GM12891 (cell line): ENCODE data around the gene GPC3.

ENCODE experiments used
- POLR2A ChIP-seq: IDR thresholded peaks from 2 replicates; pipeline ENCODE4 v1.6.1; 2011; ENCODE audit warnings: low read depth, low read length, control low read depth
- POLR2AphosphoS5 ChIP-seq: IDR thresholded peaks from 2 replicates; pipeline ENCODE4 v1.6.1; 2011; ENCODE audit warnings: low read depth, low read length, control low read depth
- POU2F2 ChIP-seq: IDR thresholded peaks from 2 replicates; pipeline ENCODE4 v1.6.1; 2011; ENCODE audit warnings: low read depth, mild to moderate bottlenecking, control low read depth, low read length, moderate library complexity
- SPI1 ChIP-seq: IDR thresholded peaks from 2 replicates; pipeline ENCODE4 v1.6.1; 2011; ENCODE audit warnings: low read depth, low read length, control low read depth
- TAF1 ChIP-seq: IDR thresholded peaks from 2 replicates; pipeline ENCODE4 v1.6.1; 2011; ENCODE audit warnings: low read depth, low read length, control low read depth

DNA sequence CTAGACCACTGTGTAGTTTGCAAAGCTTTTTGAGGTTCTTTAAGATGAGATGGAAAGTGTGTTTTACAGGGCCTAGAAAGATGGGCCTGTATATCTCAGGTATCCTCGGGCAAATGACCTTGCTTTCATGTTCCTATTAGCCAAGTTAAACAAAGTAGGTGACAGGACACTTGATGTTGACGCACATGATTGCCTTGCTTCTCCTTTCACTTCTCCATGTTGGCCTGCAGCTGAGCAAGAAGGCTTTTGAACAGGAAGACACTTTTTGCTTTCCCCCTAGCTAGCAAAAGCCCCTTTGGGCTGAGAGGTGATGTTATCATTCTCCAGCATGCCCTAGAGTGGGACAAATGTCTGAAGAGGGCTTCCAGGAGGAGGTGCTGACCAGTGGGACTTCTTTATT lies 202.1 kb downstream of the GPC3 start:
- TF ChIP-seq POLR2A (no peak), POLR2AphosphoS5 (no peak), SPI1 (peak; percentile 80), TAF1 (no peak), POU2F2 (no peak)
